Measurements from ENCODE around the gene CFAP161. TPM values are rescaled to one million over a fixed set of nuclear protein-coding genes. Genes with fewer than 3 reads are reported as not detected.

The CFAP161 gene
- polyA plus RNA-seq, 1 of the 3 experiments (the other 2 are of a cell fraction): 0.03 TPM

- Histone ChIP-seq H3K4me1 (ENCODE audit: control insufficient read depth in 1 of 2, insufficient read depth in 2 of 2, low read depth in 1 of 2, low read length in 1 of 2) (peaks cover 0 to 2% of the 10 kb centered on the region in 2 experiments; a peak in 1 of 4 replicates), H3K4me3 (ENCODE audit: low read depth in 2 of 2, low read length in 1 of 2) (no peak overlapping the region), H3K79me2 (ENCODE audit: insufficient read depth) (no peaks in the 10 kb centered on the region), H3K9me3 (no peaks in the 10 kb centered on the region), H3K27ac (ENCODE audit: low read depth in 2 of 2, low read length in 1 of 2) (no peak overlapping the region), H3K9ac (no peak overlapping the region), H3K36me3 (replicated peaks in 1 of 2; ENCODE audit: control insufficient read depth in 1 of 2, insufficient read depth in 2 of 2, low read length in 1 of 2) (no peaks in the 10 kb centered on the region), H3K9me2 (no peaks in the 10 kb centered on the region), H4K20me1 (ENCODE audit: insufficient read depth) (no peaks in the 10 kb centered on the region), H3K27me3 (ENCODE audit: insufficient read depth) (no peaks in the 10 kb centered on the region), H3F3A (replicated peaks; ENCODE audit: insufficient read depth) (no peaks in the 10 kb centered on the region), H2AFZ (ENCODE audit: low read depth) (no peak overlapping the region), H3K4me2 (no peak overlapping the region)
- TF ChIP-seq NFIC (IDR thresholded peaks at IDR 0.05; ENCODE audit: borderline replicate concordance) (no peak), ELF1 (IDR thresholded peaks at IDR 0.05) (no peak), FOSL2 (IDR thresholded peaks at IDR 0.05; ENCODE audit: borderline replicate concordance, low read depth) (no peak), JUND (IDR thresholded peaks at IDR 0.05) (no peak), REST (IDR thresholded peaks at IDR 0.05; ENCODE audit: low read depth, low read length) (no peak), RAD21 (IDR thresholded peaks at IDR 0.05; ENCODE audit: low read length) (no peak), SMC3 (IDR thresholded peaks at IDR 0.05; ENCODE audit: low read depth, low read length) (no peak), MXI1 (IDR thresholded peaks at IDR 0.05; ENCODE audit: low read depth, low read length) (no peak), RFX5 (IDR thresholded peaks at IDR 0.05; ENCODE audit: low read length) (no peak), POLR2AphosphoS5 (IDR thresholded peaks at IDR 0.05; ENCODE audit: low read depth, low read length) (no peak), NRF1 (IDR thresholded peaks at IDR 0.05; ENCODE audit: low read depth, low read length) (no peak), RXRA (IDR thresholded peaks at IDR 0.05; ENCODE audit: borderline replicate concordance, low read depth) (no peak), ZBTB33 (IDR thresholded peaks at IDR 0.05; ENCODE audit: borderline replicate concordance, low read depth) (no peak), FOXM1 (IDR thresholded peaks at IDR 0.05; ENCODE audit: low read depth) (no peak), TAF1 (IDR thresholded peaks at IDR 0.05; ENCODE audit: borderline replicate concordance, low read depth, low read length) (no peak), GABPA (IDR thresholded peaks at IDR 0.05; ENCODE audit: low read depth) (no peak)
- ChIA-PET CTCF (interaction anchor here (1.2 to 2.8 kb wide), 2 partner anchors 11 to 99 kb away, joined by 4 to 15 read pairs; no protein-coding TSS in a partner anchor), POLR2A (no interaction called here)
- DNase-seq: no peak
- 26% methylated on average over 3 of the region's 3 CpGs for WGBS (ENCODE audit: low lambda C conversion rate)
Measured at GRCh38 chr15:81166636-81167305, 32.7 kb downstream of the CFAP161 start.

Data from SK-N-SH (cell line).